Measurements from ENCODE around the gene TNNI2. TPM values are rescaled to one million over a fixed set of nuclear protein-coding genes. Genes with fewer than 3 reads are reported as not detected.

The TNNI2 gene
- total and polyA plus RNA-seq, 11 donors = 0.22 to 3.3 (median 0.72) TPM; not detected in 8

DNA sequence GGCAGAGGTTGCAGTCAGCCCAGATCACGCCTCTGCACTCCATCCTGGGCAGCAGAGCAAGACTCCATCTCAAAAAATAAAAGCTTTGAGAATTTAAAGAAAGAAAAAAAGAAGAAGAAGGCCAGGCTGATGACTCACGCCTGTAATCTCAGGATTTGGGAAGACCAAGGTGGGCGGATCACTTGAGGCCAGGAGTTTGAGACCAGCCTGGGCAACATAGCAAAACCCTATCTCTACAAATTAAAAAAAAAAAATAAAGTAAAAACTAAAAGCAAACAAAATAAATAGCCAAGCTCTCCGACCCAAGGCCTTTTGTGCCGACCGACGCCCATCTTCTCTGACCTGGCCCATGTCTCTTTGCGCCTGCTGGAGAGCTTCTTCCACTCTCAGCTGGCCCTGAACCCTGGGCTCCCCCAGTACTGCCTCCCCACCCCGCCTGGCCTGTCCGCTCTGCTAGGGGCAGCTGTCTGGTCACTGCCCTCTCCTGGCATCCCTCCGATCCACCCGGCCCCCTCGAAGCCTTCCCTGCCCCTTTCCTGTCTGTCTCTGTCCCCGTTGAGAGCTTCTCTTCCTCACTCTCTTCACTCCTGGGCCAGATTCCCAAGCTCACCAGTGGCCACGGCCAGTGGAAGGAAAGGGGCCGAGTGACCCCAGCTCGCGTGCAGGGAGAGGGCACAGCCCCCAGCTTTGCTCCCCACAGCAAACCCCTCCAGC lies 9.3 kb downstream of the TNNI2 start:
- DNase-seq (no peak), ATAC-seq (no peak)
- 90 to 94% (median 91%) methylated on average over 18 of the region's 18 CpGs for WGBS, 4 donors
- no peaks in the 10 kb centered on the region for H3K36me3 ChIP-seq
- H3K4me1 ChIP-seq = peaks cover 0 to 78% (median 10%) of the 10 kb centered on the region in 12 donors
- no peaks in the 10 kb centered on the region for H3K9me3 ChIP-seq
- H3K4me3 ChIP-seq = no peak overlapping the region
- H3K27ac ChIP-seq = no peak overlapping the region
- no peak for TF ChIP-seq CTCF (IDR thresholded peaks at IDR 0.05)
- no peak for TF ChIP-seq POLR2A (IDR thresholded peaks at IDR 0.05)
- H3K27me3 ChIP-seq = no peaks in the 10 kb centered on the region
- intact Hi-C loops (cut with DNase I) = loop anchor here in 1 of 10 donors (10.0 kb wide), 1 partner anchor 77 kb away; no protein-coding TSS in a partner anchor

DNA sequence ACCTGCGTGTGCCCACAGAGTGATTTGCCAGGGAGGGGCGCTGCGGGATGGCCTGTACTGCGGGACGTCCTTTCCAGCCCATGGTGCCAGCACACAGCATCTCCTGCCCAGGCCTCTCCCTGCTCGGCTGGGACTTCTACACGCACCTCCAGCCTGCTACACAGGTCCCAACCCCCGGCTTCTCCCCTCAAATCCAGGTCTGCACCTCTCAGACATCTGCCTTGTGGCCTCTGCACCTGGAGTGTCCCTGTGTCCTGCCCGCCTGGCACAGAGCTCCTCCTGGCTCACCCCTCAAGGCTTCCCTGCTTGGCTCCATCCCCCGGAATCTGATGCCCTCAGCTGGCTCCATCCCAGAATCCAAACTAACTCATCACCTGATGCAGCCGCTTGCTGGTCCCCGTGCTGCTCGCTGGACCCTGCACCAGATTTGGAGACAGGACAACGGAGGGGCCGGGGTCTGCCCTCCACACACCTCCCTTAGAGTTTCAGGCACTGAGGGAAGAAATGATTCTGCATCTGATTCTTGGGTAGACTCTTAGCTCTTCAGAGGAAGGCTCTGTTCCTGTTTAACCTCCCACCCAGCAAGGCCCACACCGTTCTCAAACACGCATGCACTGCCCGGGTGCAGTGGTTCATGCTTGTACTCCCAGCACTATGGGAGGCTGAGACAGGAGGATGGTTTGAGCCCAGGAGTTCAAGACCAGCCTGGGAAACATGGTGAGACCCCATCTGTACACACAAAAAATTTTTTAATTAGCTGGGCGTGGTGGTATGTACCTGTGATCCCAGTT lies 10.1 kb downstream of the TNNI2 start:
- no peak for DNase-seq
- TF ChIP-seq POLR2A (IDR thresholded peaks at IDR 0.05) (no peak), CTCF (IDR thresholded peaks at IDR 0.05) (no peak)
- H3K36me3 ChIP-seq = no peaks in the 10 kb centered on the region
- no peak for ATAC-seq
- H3K4me3 ChIP-seq = no peak overlapping the region
- H3K4me1 ChIP-seq = peaks cover 0 to 74% (median 9%) of the 10 kb centered on the region in 12 donors
- no peaks in the 10 kb centered on the region for H3K9me3 ChIP-seq
- no peak overlapping the region for H3K27ac ChIP-seq
- no peaks in the 10 kb centered on the region for H3K27me3 ChIP-seq
- intact Hi-C loops (cut with DNase I) = loop anchor here in 1 of 10 donors (10.0 kb wide), 1 partner anchor 76 kb away; no protein-coding TSS in a partner anchor
- 87 to 96% (median 94%) methylated on average over 14 to 19 of the region's 19 CpGs for WGBS, 4 donors

DNA sequence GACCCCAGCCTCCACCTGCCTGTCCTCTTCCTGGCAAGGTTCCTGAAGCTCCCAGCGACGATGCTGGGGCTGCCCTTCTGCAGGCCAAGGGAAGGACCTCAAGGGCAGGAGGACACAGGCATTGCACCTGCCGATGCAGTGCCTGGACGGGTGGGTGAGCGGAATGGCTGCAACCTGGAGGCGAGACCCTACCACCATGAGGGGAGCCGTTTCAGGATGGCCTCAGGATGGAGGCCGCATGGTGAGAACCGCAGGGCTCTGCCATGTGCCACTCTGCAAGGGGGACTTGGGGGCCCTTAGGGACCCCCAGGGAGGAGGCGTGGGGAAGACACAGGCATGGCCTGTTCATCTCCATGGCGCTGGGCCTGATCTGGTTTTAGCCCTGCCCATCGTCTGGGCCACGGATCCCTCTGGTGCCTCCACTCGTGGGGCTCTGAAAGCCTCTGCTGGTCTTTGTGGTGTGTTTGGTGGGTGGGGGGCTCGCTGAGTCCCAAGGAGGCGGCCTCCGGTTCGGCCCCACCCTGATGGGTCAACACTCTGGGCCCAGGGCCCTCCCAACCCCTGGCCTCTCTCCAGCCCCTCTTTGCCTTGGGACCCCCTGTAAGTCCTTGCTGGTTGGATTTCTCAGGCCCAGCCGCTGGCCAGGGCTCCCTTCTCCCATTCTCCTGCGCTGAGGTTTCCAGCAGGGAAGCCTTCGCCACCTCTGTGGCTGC lies 12.8 kb downstream of the TNNI2 start:
- TF ChIP-seq CTCF (IDR thresholded peaks at IDR 0.05) (no peak), POLR2A (IDR thresholded peaks at IDR 0.05) (no peak)
- Histone ChIP-seq H3K4me3 (peak overlapping the region in 1 of 12 donors; percentile 15), H3K27ac (peak overlapping the region in 2 of 12 donors; percentile 57 to 94), H3K36me3 (no peaks in the 10 kb centered on the region), H3K27me3 (no peaks in the 10 kb centered on the region), H3K4me1 (peaks cover 0 to 73% (median 0%) of the 10 kb centered on the region in 12 donors), H3K9me3 (no peaks in the 10 kb centered on the region)
- no peak for DNase-seq
- no peak for ATAC-seq
- intact Hi-C loops (cut with DNase I) = no loop called here
- 92 to 97% (median 95%) methylated on average over 12 to 21 of the region's 21 CpGs for WGBS, 4 donors

Measured in heart left ventricle (tissue), 16 donors.